GM23248 (cell line): ENCODE measurements around the gene KIDINS220.

ENCODE experiments used
- EZH2 ChIP-seq: fragments of 200-600 bp; sonication (generic); IDR thresholded peaks from 2 replicates; pipeline ENCODE4 v1.6.1; 2018; ENCODE audit warnings: antibody characterized with exemption, mild to moderate bottlenecking; ENCODE audit not compliant: insufficient read depth, poor library complexity, severe bottlenecking
- EZH2phosphoT487 ChIP-seq: fragments of 200-600 bp; sonication (generic); IDR thresholded peaks from 2 replicates; pipeline ENCODE4 v1.6.1; 2018; ENCODE audit warnings: antibody characterized with exemption, moderate library complexity, mild to moderate bottlenecking, low read depth; ENCODE audit not compliant: insufficient read depth

GRCh38 chr2:8737571-8738175 lies 99.7 kb downstream of the KIDINS220 start:
- TF ChIP-seq EZH2phosphoT487 (no peak), EZH2 (no peak)
